Sigmoid colon (tissue), 4 donors: Measurements from ENCODE around the gene MS4A3.

Source experiments
- EP300 ChIP-seq, 4 donors: sonication (generic); formaldehyde crosslinking; IDR thresholded peaks; one replicate each; pipeline ENCODE4 v1.6.1; 2017; ENCODE audit warnings: antibody characterized with exemption in 4 of 4
- POLR2A ChIP-seq, 2 donors: fragments of 450-650 bp; IDR thresholded peaks; one replicate each; pipeline ENCODE4 v1.6.1; 2016; ENCODE audit warnings: antibody characterized with exemption in 2 of 2, mild to moderate bottlenecking in 2 of 2, moderate library complexity in 2 of 2
- POLR2AphosphoS5 ChIP-seq, 4 donors: sonication (generic); formaldehyde crosslinking; IDR thresholded peaks; one replicate each; pipeline ENCODE4 v1.6.1; 2017; ENCODE audit warnings: antibody characterized with exemption in 4 of 4
- TF ChIP-seq, protein P1 (sequence below), 4 experiments: fragments of 450-650 bp in 3 of 4; fragments of 200-600 bp in 1 of 4; IDR thresholded peaks; one replicate each; pipeline ENCODE4 v1.5.1; 2016 to 2019; ENCODE audit warnings: antibody characterized with exemption in 4 of 4, mild to moderate bottlenecking in 3 of 4, moderate library complexity in 2 of 4

DNA sequence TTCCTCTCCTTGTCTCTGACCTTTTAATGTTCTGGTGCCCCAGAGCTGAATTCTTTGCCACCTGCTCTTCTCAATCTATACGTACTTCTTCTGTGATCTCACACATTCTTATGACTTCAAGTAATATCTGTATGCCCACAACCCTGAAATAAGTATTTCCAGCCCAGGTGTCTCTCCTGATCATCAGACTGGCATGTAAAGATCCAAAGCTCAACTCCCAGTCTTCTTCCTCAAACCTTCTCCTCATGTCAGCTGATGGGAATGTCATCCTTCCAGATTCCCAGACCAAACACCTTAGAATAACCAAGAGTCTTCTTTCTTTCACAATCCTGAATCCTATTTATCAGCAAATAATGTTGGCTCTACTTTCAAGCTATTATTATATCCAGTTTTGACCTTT, 9.3 kb downstream of the MS4A3 start:
- no peak for TF ChIP-seq POLR2A (IDR thresholded peaks at IDR 0.05)
- TF ChIP-seq, protein P1, sequence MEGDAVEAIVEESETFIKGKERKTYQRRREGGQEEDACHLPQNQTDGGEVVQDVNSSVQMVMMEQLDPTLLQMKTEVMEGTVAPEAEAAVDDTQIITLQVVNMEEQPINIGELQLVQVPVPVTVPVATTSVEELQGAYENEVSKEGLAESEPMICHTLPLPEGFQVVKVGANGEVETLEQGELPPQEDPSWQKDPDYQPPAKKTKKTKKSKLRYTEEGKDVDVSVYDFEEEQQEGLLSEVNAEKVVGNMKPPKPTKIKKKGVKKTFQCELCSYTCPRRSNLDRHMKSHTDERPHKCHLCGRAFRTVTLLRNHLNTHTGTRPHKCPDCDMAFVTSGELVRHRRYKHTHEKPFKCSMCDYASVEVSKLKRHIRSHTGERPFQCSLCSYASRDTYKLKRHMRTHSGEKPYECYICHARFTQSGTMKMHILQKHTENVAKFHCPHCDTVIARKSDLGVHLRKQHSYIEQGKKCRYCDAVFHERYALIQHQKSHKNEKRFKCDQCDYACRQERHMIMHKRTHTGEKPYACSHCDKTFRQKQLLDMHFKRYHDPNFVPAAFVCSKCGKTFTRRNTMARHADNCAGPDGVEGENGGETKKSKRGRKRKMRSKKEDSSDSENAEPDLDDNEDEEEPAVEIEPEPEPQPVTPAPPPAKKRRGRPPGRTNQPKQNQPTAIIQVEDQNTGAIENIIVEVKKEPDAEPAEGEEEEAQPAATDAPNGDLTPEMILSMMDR (IDR thresholded peaks at IDR 0.05) = no peak
- no peak for TF ChIP-seq EP300 (IDR thresholded peaks at IDR 0.05)
- no peak for TF ChIP-seq POLR2AphosphoS5 (IDR thresholded peaks at IDR 0.05)
